ENCODE measurements around the gene SHD. TPM values are rescaled to one million over a fixed set of nuclear protein-coding genes. Genes with fewer than 3 reads are reported as not detected.

The SHD gene
- total RNA-seq, 1 experiment from 2014 or later = 2.0 TPM

DNA sequence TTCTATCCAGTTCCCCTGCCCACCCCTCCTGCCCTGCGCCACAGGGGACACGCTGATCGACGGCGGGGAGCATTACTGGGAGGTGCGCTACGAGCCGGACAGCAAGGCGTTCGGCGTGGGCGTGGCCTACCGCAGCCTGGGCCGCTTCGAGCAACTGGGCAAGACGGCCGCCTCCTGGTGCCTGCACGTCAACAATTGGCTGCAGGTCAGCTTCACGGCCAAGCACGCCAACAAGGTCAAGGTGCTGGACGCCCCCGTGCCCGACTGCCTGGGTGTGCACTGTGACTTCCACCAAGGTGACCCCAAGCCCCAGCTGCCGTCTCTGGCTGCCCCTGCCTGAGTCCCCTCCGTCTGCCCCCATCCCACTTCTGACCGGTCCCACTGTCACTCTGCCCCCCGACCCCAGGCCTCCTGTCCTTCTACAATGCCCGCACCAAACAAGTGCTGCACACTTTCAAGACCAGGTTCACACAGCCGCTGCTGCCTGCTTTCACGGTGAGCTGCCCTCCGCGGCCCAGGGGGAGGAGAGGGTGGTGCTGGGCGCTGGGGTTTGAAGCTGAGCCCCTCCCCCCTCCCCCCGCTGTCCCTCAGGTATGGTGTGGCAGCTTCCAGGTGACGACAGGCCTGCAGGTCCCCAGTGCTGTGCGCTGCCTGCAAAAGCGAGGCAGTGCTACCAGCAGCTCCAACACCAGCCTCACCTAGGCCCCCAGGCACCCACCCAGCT is 44.0 kb downstream of the SHD start:
- intact Hi-C loops (cut with micrococcal nuclease) = no loop called here
- H3K27me3 ChIP-seq (ENCODE audit: insufficient read depth, low read length) = no peaks in the 10 kb centered on the region
- CTCF ChIA-PET = interaction anchor here (0.6 kb wide), 1 partner anchor 7 kb away, joined by 4 read pairs; no protein-coding TSS in a partner anchor
- peaks cover 7 to 11% of the 10 kb centered on the region in 2 experiments for H3K4me1 ChIP-seq (ENCODE audit: control insufficient read depth in 1 of 2, insufficient read depth in 2 of 2, low read length in 2 of 2)
- H2AFZ ChIP-seq (ENCODE audit: low read depth, low read length, poor library complexity, severe bottlenecking) = no peak overlapping the region
- no peak overlapping the region for H3K27ac ChIP-seq (ENCODE audit: low read depth, low read length)
- no peaks in the 10 kb centered on the region for H4K20me1 ChIP-seq (ENCODE audit: insufficient read depth)
- no peaks in the 10 kb centered on the region for H3K36me3 ChIP-seq (ENCODE audit: control insufficient read depth in 1 of 2, insufficient read depth in 2 of 2, low read length in 2 of 2)
- TF ChIP-seq ZNF274 (IDR thresholded peaks at IDR 0.05; ENCODE audit: low read depth, low read length) = no peak
- no peak for TF ChIP-seq RAD21 (IDR thresholded peaks at IDR 0.05; ENCODE audit: low read depth)
- TF ChIP-seq ZFX (IDR thresholded peaks at IDR 0.05) = no peak
- no peak for TF ChIP-seq TCF7L2 (IDR thresholded peaks at IDR 0.05; ENCODE audit: borderline replicate concordance, extremely low read depth, insufficient read depth, insufficient read length)
- TF ChIP-seq, protein P1, sequence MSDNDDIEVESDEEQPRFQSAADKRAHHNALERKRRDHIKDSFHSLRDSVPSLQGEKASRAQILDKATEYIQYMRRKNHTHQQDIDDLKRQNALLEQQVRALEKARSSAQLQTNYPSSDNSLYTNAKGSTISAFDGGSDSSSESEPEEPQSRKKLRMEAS (IDR thresholded peaks at IDR 0.05) = no peak
- TF ChIP-seq, protein P2, sequence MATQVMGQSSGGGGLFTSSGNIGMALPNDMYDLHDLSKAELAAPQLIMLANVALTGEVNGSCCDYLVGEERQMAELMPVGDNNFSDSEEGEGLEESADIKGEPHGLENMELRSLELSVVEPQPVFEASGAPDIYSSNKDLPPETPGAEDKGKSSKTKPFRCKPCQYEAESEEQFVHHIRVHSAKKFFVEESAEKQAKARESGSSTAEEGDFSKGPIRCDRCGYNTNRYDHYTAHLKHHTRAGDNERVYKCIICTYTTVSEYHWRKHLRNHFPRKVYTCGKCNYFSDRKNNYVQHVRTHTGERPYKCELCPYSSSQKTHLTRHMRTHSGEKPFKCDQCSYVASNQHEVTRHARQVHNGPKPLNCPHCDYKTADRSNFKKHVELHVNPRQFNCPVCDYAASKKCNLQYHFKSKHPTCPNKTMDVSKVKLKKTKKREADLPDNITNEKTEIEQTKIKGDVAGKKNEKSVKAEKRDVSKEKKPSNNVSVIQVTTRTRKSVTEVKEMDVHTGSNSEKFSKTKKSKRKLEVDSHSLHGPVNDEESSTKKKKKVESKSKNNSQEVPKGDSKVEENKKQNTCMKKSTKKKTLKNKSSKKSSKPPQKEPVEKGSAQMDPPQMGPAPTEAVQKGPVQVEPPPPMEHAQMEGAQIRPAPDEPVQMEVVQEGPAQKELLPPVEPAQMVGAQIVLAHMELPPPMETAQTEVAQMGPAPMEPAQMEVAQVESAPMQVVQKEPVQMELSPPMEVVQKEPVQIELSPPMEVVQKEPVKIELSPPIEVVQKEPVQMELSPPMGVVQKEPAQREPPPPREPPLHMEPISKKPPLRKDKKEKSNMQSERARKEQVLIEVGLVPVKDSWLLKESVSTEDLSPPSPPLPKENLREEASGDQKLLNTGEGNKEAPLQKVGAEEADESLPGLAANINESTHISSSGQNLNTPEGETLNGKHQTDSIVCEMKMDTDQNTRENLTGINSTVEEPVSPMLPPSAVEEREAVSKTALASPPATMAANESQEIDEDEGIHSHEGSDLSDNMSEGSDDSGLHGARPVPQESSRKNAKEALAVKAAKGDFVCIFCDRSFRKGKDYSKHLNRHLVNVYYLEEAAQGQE (IDR thresholded peaks at IDR 0.05; ENCODE audit: low read depth) = no peak
- no peak for TF ChIP-seq EZH2phosphoT487 (IDR thresholded peaks at IDR 0.05; ENCODE audit: borderline replicate concordance)
- TF ChIP-seq FOSL1 (IDR thresholded peaks at IDR 0.05; ENCODE audit: low read depth) = no peak
- no peak for TF ChIP-seq CBX3 (IDR thresholded peaks at IDR 0.05; ENCODE audit: low read depth)
- TF ChIP-seq POLR2AphosphoS5 (IDR thresholded peaks at IDR 0.05; ENCODE audit: low read depth, low read length) = no peak
- TF ChIP-seq SP1 (IDR thresholded peaks at IDR 0.05; ENCODE audit: low read depth) = no peak
- TF ChIP-seq POLR2A (IDR thresholded peaks at IDR 0.05; ENCODE audit: borderline replicate concordance, extremely low read depth, insufficient read depth, insufficient read length) = no peak
- TF ChIP-seq, protein P3, sequence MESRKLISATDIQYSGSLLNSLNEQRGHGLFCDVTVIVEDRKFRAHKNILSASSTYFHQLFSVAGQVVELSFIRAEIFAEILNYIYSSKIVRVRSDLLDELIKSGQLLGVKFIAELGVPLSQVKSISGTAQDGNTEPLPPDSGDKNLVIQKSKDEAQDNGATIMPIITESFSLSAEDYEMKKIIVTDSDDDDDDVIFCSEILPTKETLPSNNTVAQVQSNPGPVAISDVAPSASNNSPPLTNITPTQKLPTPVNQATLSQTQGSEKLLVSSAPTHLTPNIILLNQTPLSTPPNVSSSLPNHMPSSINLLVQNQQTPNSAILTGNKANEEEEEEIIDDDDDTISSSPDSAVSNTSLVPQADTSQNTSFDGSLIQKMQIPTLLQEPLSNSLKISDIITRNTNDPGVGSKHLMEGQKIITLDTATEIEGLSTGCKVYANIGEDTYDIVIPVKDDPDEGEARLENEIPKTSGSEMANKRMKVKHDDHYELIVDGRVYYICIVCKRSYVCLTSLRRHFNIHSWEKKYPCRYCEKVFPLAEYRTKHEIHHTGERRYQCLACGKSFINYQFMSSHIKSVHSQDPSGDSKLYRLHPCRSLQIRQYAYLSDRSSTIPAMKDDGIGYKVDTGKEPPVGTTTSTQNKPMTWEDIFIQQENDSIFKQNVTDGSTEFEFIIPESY (IDR thresholded peaks at IDR 0.05; ENCODE audit: extremely low read depth, insufficient replicate concordance, low read length) = no peak
- TF ChIP-seq, protein P4, sequence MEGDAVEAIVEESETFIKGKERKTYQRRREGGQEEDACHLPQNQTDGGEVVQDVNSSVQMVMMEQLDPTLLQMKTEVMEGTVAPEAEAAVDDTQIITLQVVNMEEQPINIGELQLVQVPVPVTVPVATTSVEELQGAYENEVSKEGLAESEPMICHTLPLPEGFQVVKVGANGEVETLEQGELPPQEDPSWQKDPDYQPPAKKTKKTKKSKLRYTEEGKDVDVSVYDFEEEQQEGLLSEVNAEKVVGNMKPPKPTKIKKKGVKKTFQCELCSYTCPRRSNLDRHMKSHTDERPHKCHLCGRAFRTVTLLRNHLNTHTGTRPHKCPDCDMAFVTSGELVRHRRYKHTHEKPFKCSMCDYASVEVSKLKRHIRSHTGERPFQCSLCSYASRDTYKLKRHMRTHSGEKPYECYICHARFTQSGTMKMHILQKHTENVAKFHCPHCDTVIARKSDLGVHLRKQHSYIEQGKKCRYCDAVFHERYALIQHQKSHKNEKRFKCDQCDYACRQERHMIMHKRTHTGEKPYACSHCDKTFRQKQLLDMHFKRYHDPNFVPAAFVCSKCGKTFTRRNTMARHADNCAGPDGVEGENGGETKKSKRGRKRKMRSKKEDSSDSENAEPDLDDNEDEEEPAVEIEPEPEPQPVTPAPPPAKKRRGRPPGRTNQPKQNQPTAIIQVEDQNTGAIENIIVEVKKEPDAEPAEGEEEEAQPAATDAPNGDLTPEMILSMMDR (IDR thresholded peaks at IDR 0.05 in 2 of 3, conservative IDR thresholded peaks at IDR 0.05 in 1 of 3; ENCODE audit: borderline replicate concordance in 1 of 3, insufficient read depth in 1 of 3, low read depth in 2 of 3, low read length in 2 of 3) = no peak
- TF ChIP-seq YY1 (IDR thresholded peaks at IDR 0.05; ENCODE audit: extremely low read depth, insufficient replicate concordance, low read depth, low read length) = no peak
- TF ChIP-seq SIN3A (IDR thresholded peaks at IDR 0.05; ENCODE audit: low read depth) = no peak
- TF ChIP-seq EZH2 (IDR thresholded peaks at IDR 0.05) = no peak
- TF ChIP-seq CEBPB (IDR thresholded peaks at IDR 0.05; ENCODE audit: low read depth) = no peak
- no peak overlapping the region for H3K9ac ChIP-seq (ENCODE audit: low read length)
- no peaks in the 10 kb centered on the region for H3K9me3 ChIP-seq (ENCODE audit: control insufficient read depth in 1 of 2, insufficient read depth in 1 of 2, low read depth in 1 of 2, low read length in 2 of 2)
- POLR2A ChIA-PET = interaction anchor here (2.8 kb wide), 1 partner anchor 20 kb away, joined by 11 read pairs; the partner anchor contains the start of gene MPND
- no peak for DNase-seq (ENCODE audit: low read depth, low spot score)
- no TSS peak for BruUV-seq (replicated peaks)
- no peaks in the 10 kb centered on the region for H3K79me2 ChIP-seq (ENCODE audit: insufficient read depth, low read length)
- no peak overlapping the region for H3K4me3 ChIP-seq (replicated peaks in 1 of 2; ENCODE audit: low read depth in 1 of 2, low read length in 2 of 2)
- RAD21 ChIA-PET (ENCODE audit: low non-redundant PET in 1 of 2, low total read pairs in 2 of 2, uncharacterized antibody in 2 of 2, unreplicated experiment in 2 of 2) = no interaction called here
- no peak overlapping the region for H3K4me2 ChIP-seq (ENCODE audit: low read length)
- no peaks in the 10 kb centered on the region for H3K9me2 ChIP-seq (ENCODE audit: insufficient read depth)
- ATAC-seq = no peak

All from HCT116 (cell line).